HS-5 (cell line): ENCODE measurements around the gene PANX2.
"Not testable (repeated sequence)": the region's sequence is repeated elsewhere in the genome, so short reads cannot be mapped to it uniquely, and the experiment has no call there.

ENCODE experiments used
- DNase-seq: peaks from one replicate; pipeline ENCODE4 v3.0.0-alpha.2; 2012; ENCODE audit warnings: low read depth

The PANX2 gene

GRCh38 chr22:50170453-50171318 is at the start of gene PANX2:
Gene PANX2 (plus strand): TSS chr22:50170731. CDS start chr22:50170731, 0 bp downstream.
- DNase-seq: no peak

- no peak for DNase-seq
Observed at GRCh38 chr22:50121202-50121740, 49.3 kb upstream of the PANX2 start.

- DNase-seq: no peak
Observed at GRCh38 chr22:50123119-50123518, 47.4 kb upstream of the PANX2 start.

GRCh38 chr22:50125029-50125428 is 45.5 kb upstream of the PANX2 start:
- no peak for DNase-seq

GRCh38 chr22:50129121-50129736 is 41.3 kb upstream of the PANX2 start:
- no peak for DNase-seq

- DNase-seq: no peak
Observed at GRCh38 chr22:50131894-50132293, 38.6 kb upstream of the PANX2 start.

GRCh38 chr22:50134481-50134880 is 36.0 kb upstream of the PANX2 start:
- DNase-seq: no peak

- no peak for DNase-seq
Observed at GRCh38 chr22:50136581-50137015, 33.9 kb upstream of the PANX2 start.

- not testable (repeated sequence) for DNase-seq
Observed at GRCh38 chr22:50137277-50137676, 33.3 kb upstream of the PANX2 start.

GRCh38 chr22:50138041-50138440 is 32.5 kb upstream of the PANX2 start:
- DNase-seq: no peak

GRCh38 chr22:50138988-50139387 is 31.5 kb upstream of the PANX2 start:
- DNase-seq: no peak

- DNase-seq: no peak
Observed at GRCh38 chr22:50139843-50140415, 30.6 kb upstream of the PANX2 start.

GRCh38 chr22:50140615-50141014 is 29.9 kb upstream of the PANX2 start:
- no peak for DNase-seq

- DNase-seq: no peak
Observed at GRCh38 chr22:50141462-50141861, 29.1 kb upstream of the PANX2 start.

- DNase-seq: no peak
Observed at GRCh38 chr22:50141891-50142363, 28.6 kb upstream of the PANX2 start.

- DNase-seq: no peak
Observed at GRCh38 chr22:50143096-50143495, 27.4 kb upstream of the PANX2 start.

GRCh38 chr22:50144005-50144614 is 26.4 kb upstream of the PANX2 start:
- DNase-seq: no peak

GRCh38 chr22:50145721-50146438 is 24.7 kb upstream of the PANX2 start:
- no peak for DNase-seq

GRCh38 chr22:50146439-50147238 is 23.9 kb upstream of the PANX2 start:
- DNase-seq: no peak

- DNase-seq: not testable (repeated sequence)
Observed at GRCh38 chr22:50147258-50148165, 23.0 kb upstream of the PANX2 start.
